Progenitor cell of endocrine pancreas (in vitro differentiated cells): ENCODE measurements around the gene PIM3. TPM values are rescaled to one million over a fixed set of nuclear protein-coding genes. Genes with fewer than 3 reads are reported as not detected.

Experiments
- DNase-seq: peaks from one replicate; pipeline ENCODE4 v3.0.0; 2021; ENCODE audit warnings: low spot score; ENCODE audit not compliant: unreplicated experiment
- H3K27ac Mint-ChIP-seq: 2 replicates; pipeline ENCODE4 v1.8.0; 2021; ENCODE audit warnings: mild to moderate bottlenecking, moderate library complexity, mixed read lengths
- H3K27me3 Mint-ChIP-seq: 2 replicates; pipeline ENCODE4 v1.8.0; 2021; ENCODE audit warnings: mixed read lengths
- H3K36me3 Mint-ChIP-seq: 2 replicates; pipeline ENCODE4 v1.8.0; 2022; ENCODE audit warnings: mixed read lengths; ENCODE audit not compliant: insufficient read depth
- H3K4me1 Mint-ChIP-seq: 2 replicates; pipeline ENCODE4 v1.8.0; 2021; ENCODE audit warnings: low read depth, mixed read lengths
- H3K4me3 Mint-ChIP-seq: 2 replicates; pipeline ENCODE4 v1.8.0; 2021; ENCODE audit warnings: low read depth, mild to moderate bottlenecking, moderate library complexity, mixed read lengths
- H3K9me3 Mint-ChIP-seq: 2 replicates; pipeline ENCODE4 v1.8.0; 2021; ENCODE audit warnings: low read depth, mixed read lengths
- total RNA-seq: library from RNA; stranded (reverse); gene quantifications from 2 replicates; pipeline ENCODE4 v1.2.1, GENCODE V29; 2021
- TF ChIP-seq, protein P1 (sequence below): fragments of 200-600 bp; sonication (generic); IDR thresholded peaks from one replicate; pipeline ENCODE4 v1.5.0; 2021; ENCODE audit warnings: antibody characterized with exemption, mild to moderate bottlenecking; ENCODE audit not compliant: unreplicated experiment

Gene PIM3
- total RNA-seq, 1 donor from 2014 or later, result 17.4 TPM

DNA sequence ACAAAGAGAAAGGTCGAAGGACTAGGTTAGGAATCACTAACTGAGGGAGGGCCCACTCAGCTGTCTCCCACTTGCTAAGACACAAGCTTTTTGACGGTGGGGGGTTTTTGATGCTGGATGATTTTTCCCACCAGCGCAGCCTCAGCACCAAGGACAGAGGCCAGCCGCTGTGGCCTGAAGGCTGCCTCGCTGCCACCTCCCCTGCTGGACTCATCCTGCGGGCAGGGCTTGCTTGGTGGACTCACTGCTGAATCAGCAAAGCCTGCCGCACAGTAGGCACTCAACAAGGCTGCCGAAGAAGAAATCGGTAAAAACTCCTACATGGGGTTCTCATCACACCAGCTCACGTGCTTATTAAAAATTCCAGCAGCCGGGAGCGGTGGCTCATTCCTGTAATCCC, 45.0 kb upstream of the PIM3 start:
- Mint-ChIP-seq H3K9me3 (no peaks in the 10 kb centered on the region), H3K4me3 (no peak overlapping the region), H3K4me1 (peaks cover 6% of the 10 kb centered on the region), H3K27me3 (no peaks in the 10 kb centered on the region), H3K36me3 (no peaks in the 10 kb centered on the region), H3K27ac (no peak overlapping the region)
- TF ChIP-seq, protein P1, sequence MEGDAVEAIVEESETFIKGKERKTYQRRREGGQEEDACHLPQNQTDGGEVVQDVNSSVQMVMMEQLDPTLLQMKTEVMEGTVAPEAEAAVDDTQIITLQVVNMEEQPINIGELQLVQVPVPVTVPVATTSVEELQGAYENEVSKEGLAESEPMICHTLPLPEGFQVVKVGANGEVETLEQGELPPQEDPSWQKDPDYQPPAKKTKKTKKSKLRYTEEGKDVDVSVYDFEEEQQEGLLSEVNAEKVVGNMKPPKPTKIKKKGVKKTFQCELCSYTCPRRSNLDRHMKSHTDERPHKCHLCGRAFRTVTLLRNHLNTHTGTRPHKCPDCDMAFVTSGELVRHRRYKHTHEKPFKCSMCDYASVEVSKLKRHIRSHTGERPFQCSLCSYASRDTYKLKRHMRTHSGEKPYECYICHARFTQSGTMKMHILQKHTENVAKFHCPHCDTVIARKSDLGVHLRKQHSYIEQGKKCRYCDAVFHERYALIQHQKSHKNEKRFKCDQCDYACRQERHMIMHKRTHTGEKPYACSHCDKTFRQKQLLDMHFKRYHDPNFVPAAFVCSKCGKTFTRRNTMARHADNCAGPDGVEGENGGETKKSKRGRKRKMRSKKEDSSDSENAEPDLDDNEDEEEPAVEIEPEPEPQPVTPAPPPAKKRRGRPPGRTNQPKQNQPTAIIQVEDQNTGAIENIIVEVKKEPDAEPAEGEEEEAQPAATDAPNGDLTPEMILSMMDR, result no peak
- no peak for DNase-seq

DNA sequence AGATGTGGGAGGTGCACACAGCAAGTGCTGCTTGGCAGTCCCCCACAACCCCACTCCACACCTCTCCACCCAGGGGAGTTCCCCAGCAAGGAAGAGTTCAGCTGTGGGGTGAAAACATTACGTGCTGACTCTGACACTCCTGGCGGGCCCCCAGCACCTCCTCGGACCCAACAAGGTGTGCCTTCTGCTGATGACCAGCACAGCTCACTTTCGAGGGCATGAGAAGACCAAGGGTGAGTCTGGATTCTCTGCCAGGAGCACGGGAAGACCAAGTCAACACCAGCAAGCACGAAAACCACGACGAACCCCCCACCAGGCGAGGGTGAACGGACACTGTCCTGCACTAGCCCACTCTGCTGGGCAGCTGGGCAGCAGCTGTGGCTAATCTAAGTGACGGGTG, 43.7 kb upstream of the PIM3 start:
- H3K4me3 Mint-ChIP-seq, result peak overlapping the region; percentile 84
- no peaks in the 10 kb centered on the region for H3K9me3 Mint-ChIP-seq
- H3K27ac Mint-ChIP-seq, result no peak overlapping the region
- peaks cover 6% of the 10 kb centered on the region for H3K4me1 Mint-ChIP-seq
- no peak for DNase-seq
- TF ChIP-seq, protein P1, result no peak
- H3K36me3 Mint-ChIP-seq, result no peaks in the 10 kb centered on the region
- no peaks in the 10 kb centered on the region for H3K27me3 Mint-ChIP-seq

DNA sequence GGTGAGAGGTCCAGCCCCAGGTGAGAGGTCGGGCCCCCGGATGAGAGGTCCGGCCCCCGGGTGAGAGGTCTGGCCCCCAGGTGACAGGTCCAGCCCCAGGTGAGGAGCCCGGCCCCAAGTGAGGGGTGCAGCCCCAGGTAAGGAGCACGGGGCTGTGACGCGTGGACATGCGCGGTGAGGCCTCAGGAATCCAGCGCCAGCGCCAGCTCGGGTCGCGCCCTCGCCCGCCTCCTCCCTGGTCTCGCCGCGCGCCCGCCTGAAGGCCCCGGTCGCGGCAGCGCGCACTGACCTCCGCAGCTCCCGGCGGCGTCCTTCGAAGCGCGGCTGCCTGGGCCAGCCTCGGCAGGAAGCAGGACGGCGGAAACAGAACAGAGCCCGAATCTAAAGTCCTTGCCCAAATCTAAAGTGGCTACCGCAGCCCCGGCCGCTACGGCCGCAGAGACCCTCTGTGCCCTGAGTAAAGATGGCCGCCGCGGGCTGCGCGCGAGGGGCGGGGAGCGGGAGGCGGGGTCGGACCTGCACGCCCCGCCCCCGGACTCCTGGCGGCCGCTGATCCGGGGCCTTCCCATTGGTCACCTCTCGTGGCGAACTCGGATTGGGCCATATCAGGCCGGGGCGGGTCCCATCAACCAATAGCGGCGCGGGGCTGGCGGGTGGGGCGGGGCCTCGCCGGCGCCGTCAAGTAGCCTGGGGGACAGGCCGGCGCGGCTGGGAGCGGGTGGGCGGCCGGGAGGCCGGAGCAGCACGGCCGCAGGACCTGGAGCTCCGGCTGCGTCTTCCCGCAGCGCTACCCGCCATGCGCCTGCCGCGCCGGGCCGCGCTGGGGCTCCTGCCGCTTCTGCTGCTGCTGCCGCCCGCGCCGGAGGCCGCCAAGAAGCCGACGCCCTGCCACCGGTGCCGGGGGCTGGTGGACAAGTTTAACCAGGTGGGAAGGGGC, 42.3 kb upstream of the PIM3 start, which contains the start of the genes ALG12 and CRELD2:
ALG12 (minus strand) TSS at position 465 of the 937 bp plus-strand sequence. CDS start 4,673 bp downstream, outside the sequence.
CRELD2 (plus strand) TSS at position 661 of the 937 bp plus-strand sequence; CDS start at position 797, 136 bp downstream.
- H3K27ac Mint-ChIP-seq, result peak within 1 kb of the TSS; percentile 94
- no peaks in the 10 kb centered on the region for H3K9me3 Mint-ChIP-seq
- TF ChIP-seq, protein P1, result no peak
- no peaks in the 10 kb centered on the region for H3K36me3 Mint-ChIP-seq
- peak within 1 kb of the TSS; percentile 84 for H3K4me3 Mint-ChIP-seq
- no peaks in the 10 kb centered on the region for H3K27me3 Mint-ChIP-seq
- DNase-seq, result peak; percentile 98
- peaks cover 6% of the 10 kb centered on the region for H3K4me1 Mint-ChIP-seq

DNA sequence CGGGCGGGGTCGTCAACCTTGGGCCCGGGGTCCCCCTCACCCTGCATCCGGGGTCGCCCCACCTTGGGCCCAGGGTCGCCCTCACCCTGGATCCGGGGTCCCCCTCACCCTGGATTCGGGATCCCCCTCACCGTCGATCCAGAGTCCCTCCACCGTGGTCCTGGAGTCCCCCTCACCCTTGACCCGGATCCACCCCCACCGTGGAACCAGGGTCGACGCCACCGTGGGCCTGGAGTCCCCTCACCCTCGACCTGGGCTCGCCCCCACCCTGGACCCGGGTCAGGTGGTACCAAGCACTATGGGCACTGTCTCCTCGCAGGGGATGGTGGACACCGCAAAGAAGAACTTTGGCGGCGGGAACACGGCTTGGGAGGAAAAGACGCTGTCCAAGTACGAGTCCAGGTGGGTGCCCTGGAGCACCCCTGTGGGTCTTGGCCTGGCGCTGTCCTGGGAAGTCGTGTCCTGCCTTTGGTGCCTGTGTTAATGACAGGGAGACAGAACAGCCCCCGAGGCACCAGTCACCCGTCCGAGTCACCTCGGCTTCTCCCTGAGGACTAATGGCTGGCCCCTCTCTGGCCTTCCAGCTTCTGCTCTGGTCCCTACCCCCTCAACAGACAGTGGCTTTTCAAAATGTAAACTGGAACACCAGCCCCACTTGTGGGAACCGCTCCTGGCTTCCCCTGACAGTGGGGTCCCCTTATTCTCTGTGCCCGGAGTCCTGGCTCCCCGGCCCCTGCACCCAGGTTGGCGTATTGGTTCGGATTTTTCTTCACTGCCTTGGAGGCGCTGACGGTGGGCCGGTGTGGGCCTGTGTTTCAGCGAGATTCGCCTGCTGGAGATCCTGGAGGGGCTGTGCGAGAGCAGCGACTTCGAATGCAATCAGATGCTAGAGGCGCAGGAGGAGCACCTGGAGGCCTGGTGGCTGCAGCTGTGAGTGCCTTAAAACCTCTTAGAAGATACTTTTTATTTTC, 41.4 kb upstream of the PIM3 start:
- no peak for DNase-seq
- TF ChIP-seq, protein P1, result no peak
- Mint-ChIP-seq H3K27me3 (no peaks in the 10 kb centered on the region), H3K4me1 (peaks cover 6% of the 10 kb centered on the region), H3K27ac (no peak overlapping the region), H3K9me3 (no peaks in the 10 kb centered on the region), H3K36me3 (no peaks in the 10 kb centered on the region), H3K4me3 (peak overlapping the region; percentile 67)

DNA sequence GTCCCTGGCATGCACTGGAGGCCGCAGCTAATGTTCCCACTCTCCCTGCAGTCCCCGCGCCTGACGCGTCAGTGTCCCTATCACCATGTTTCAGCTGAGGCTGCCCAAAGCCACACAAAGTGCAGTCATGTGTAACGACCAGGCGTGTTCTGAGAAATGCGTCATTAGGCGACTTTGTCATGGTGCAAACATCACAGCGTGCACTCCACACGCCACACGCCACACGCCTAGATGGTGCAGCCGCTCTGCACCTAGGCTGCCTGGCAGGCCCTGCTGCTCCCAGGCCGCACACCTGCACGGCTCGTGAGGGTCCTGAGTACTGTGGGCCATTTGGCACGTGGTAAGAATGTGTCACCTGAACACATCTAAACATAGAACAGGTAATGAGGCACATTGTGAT, 39.7 kb upstream of the PIM3 start:
- DNase-seq, result no peak
- peaks cover 6% of the 10 kb centered on the region for H3K4me1 Mint-ChIP-seq
- H3K9me3 Mint-ChIP-seq, result no peaks in the 10 kb centered on the region
- peak overlapping the region; percentile 55 for H3K4me3 Mint-ChIP-seq
- H3K27ac Mint-ChIP-seq, result no peak overlapping the region
- peaks cover 4% of the 10 kb centered on the region for H3K36me3 Mint-ChIP-seq
- TF ChIP-seq, protein P1, result no peak
- no peaks in the 10 kb centered on the region for H3K27me3 Mint-ChIP-seq
